Type B pancreatic cell (in vitro differentiated cells): ENCODE data around the gene DERA. TPM values are rescaled to one million over a fixed set of nuclear protein-coding genes. Genes with fewer than 3 reads are reported as not detected.
A peak's percentile ranks its signal among the peaks of the same experiment; 100 is the strongest.

Experiments used
- DNase-seq: peaks from one replicate; pipeline ENCODE4 v3.0.0; 2021; ENCODE audit warnings: mixed read lengths; ENCODE audit not compliant: unreplicated experiment; ENCODE audit errors: extremely low spot score
- H3K27ac Mint-ChIP-seq: 2 replicates; pipeline ENCODE4 v1.8.0; 2021; ENCODE audit warnings: mild to moderate bottlenecking, mixed read lengths
- H3K27me3 Mint-ChIP-seq: 2 replicates; pipeline ENCODE4 v1.8.0; 2021; ENCODE audit warnings: mixed read lengths
- H3K36me3 Mint-ChIP-seq: 2 replicates; pipeline ENCODE4 v1.8.0; 2021; ENCODE audit warnings: mixed read lengths
- H3K4me1 Mint-ChIP-seq: one replicate; pipeline ENCODE4 v1.8.0; 2021; ENCODE audit warnings: mixed read lengths; ENCODE audit not compliant: unreplicated experiment
- H3K4me3 Mint-ChIP-seq: 2 replicates; pipeline ENCODE4 v1.8.0; 2021; ENCODE audit warnings: mild to moderate bottlenecking, mixed read lengths
- H3K9me3 Mint-ChIP-seq: 2 replicates; pipeline ENCODE4 v1.8.0; 2021; ENCODE audit warnings: mixed read lengths
- CTCF ChIP-seq: fragments of 200-600 bp; sonication (generic); conservative IDR thresholded peaks from 2 replicates; pipeline ENCODE4 v1.5.0; 2021; ENCODE audit warnings: antibody characterized with exemption, mild to moderate bottlenecking
- total RNA-seq: library from RNA; stranded (reverse); gene quantifications from 2 replicates; pipeline ENCODE4 v1.2.1, GENCODE V29; 2021; ENCODE audit warnings: low replicate concordance

DERA gene
- total RNA-seq, 1 donor from 2014 or later = 33.9 TPM

GRCh38 chr12:15971211-15971610 lies 60.1 kb downstream of the DERA start:
- no peak overlapping the region for H3K27ac Mint-ChIP-seq
- no peak for TF ChIP-seq CTCF
- peaks cover 46% of the 10 kb centered on the region for H3K36me3 Mint-ChIP-seq
- no peak overlapping the region for H3K4me3 Mint-ChIP-seq
- H3K9me3 Mint-ChIP-seq = no peaks in the 10 kb centered on the region
- H3K27me3 Mint-ChIP-seq = no peaks in the 10 kb centered on the region
- no peak for DNase-seq
- H3K4me1 Mint-ChIP-seq = peaks cover 6% of the 10 kb centered on the region

- H3K27ac Mint-ChIP-seq = no peak overlapping the region
Measured at GRCh38 chr12:15972894-15973293, 61.8 kb downstream of the DERA start.

GRCh38 chr12:15977999-15978951 lies 67.1 kb downstream of the DERA start:
- H3K4me1 Mint-ChIP-seq = no peaks in the 10 kb centered on the region
- peak overlapping the region; percentile 40 for H3K27ac Mint-ChIP-seq
- no peak for TF ChIP-seq CTCF
- H3K36me3 Mint-ChIP-seq = peaks cover 46% of the 10 kb centered on the region
- no peak overlapping the region for H3K4me3 Mint-ChIP-seq
- no peaks in the 10 kb centered on the region for H3K9me3 Mint-ChIP-seq
- H3K27me3 Mint-ChIP-seq = no peaks in the 10 kb centered on the region
- DNase-seq = no peak

More at GRCh38 chr12:15972894-15973293, 61.8 kb downstream of the DERA start:
- Mint-ChIP-seq H3K4me1 (peaks cover 6% of the 10 kb centered on the region), H3K36me3 (peaks cover 45% of the 10 kb centered on the region), H3K27me3 (no peaks in the 10 kb centered on the region), H3K9me3 (no peaks in the 10 kb centered on the region), H3K4me3 (no peak overlapping the region)
- no peak for DNase-seq
- no peak for TF ChIP-seq CTCF

- TF ChIP-seq CTCF = peak; percentile 68
- DNase-seq = no peak
- Mint-ChIP-seq H3K4me1 (no peaks in the 10 kb centered on the region), H3K9me3 (no peaks in the 10 kb centered on the region), H3K4me3 (no peak overlapping the region), H3K27ac (peak overlapping the region; percentile 40), H3K27me3 (no peaks in the 10 kb centered on the region), H3K36me3 (peaks cover 52% of the 10 kb centered on the region)
Measured at GRCh38 chr12:15979096-15980092, 68.3 kb downstream of the DERA start.

GRCh38 chr12:15982071-15982470 lies 70.9 kb downstream of the DERA start:
- DNase-seq = no peak
- Mint-ChIP-seq H3K27me3 (no peaks in the 10 kb centered on the region), H3K36me3 (peaks cover 55% of the 10 kb centered on the region), H3K9me3 (peaks cover 4% of the 10 kb centered on the region), H3K27ac (no peak overlapping the region), H3K4me1 (no peaks in the 10 kb centered on the region), H3K4me3 (no peak overlapping the region)
- no peak for TF ChIP-seq CTCF
